Gastrocnemius medialis (tissue), 4 donors: ENCODE measurements around the gene SHH.

Experiments used
- CTCF ChIP-seq, 5 experiments: fragments of 450-650 bp in 3 of 5; fragments of 200-600 bp in 2 of 5; sonication (generic) in 2 of 5; IDR thresholded peaks in 4 of 5; conservative IDR thresholded peaks in 1 of 5; 1 replicate in 4 of 5; 2 replicates in 1 of 5; pipeline ENCODE4 v1.5.1; 2016 to 2019; ENCODE audit warnings: antibody characterized with exemption in 5 of 5, mild to moderate bottlenecking in 3 of 5, moderate library complexity in 3 of 5
- POLR2A ChIP-seq, 2 donors: fragments of 450-650 bp; IDR thresholded peaks; one replicate each; pipeline ENCODE4 v1.6.1; 2017; ENCODE audit warnings: antibody characterized with exemption in 2 of 2, mild to moderate bottlenecking in 2 of 2, moderate library complexity in 2 of 2

DNA sequence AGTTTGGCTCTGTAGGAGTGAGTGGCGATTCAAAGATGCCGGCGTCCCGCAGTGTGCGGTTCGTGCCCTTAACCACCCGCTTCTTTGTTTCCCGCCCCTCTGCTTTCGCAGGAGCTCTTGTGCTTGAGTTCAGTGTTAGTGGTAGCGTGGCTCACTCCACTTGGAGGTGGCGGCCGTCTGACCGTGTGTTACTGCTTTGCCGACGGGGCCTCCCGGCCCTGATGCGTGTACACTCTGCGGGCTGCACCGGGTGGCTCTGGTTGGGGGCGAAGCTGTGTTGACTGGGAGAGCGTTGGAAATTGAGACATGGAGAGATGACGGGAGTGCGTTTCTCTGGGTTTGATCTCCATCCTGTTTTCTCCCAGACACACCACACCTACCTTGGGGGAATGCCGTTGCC lies 31.4 kb downstream of the SHH start:
- no peak for TF ChIP-seq POLR2A (IDR thresholded peaks at IDR 0.05)
- no peak for TF ChIP-seq CTCF (IDR thresholded peaks at IDR 0.05 in 4 of 5, conservative IDR thresholded peaks at IDR 0.05 in 1 of 5)
